ENCODE data around the gene ZNF382.

Gene ZNF382

GRCh38 chr19:36679455-36679854, 74.3 kb downstream of the ZNF382 start:
- no peak overlapping the region for H3K4me3 ChIP-seq (ENCODE audit: low read depth, low read length)
- TF ChIP-seq, protein P1, sequence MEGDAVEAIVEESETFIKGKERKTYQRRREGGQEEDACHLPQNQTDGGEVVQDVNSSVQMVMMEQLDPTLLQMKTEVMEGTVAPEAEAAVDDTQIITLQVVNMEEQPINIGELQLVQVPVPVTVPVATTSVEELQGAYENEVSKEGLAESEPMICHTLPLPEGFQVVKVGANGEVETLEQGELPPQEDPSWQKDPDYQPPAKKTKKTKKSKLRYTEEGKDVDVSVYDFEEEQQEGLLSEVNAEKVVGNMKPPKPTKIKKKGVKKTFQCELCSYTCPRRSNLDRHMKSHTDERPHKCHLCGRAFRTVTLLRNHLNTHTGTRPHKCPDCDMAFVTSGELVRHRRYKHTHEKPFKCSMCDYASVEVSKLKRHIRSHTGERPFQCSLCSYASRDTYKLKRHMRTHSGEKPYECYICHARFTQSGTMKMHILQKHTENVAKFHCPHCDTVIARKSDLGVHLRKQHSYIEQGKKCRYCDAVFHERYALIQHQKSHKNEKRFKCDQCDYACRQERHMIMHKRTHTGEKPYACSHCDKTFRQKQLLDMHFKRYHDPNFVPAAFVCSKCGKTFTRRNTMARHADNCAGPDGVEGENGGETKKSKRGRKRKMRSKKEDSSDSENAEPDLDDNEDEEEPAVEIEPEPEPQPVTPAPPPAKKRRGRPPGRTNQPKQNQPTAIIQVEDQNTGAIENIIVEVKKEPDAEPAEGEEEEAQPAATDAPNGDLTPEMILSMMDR (IDR thresholded peaks at IDR 0.05; ENCODE audit: low read depth, low read length) = no peak
